Measurements from ENCODE around the gene ENOX2.

ENOX2 gene

DNA sequence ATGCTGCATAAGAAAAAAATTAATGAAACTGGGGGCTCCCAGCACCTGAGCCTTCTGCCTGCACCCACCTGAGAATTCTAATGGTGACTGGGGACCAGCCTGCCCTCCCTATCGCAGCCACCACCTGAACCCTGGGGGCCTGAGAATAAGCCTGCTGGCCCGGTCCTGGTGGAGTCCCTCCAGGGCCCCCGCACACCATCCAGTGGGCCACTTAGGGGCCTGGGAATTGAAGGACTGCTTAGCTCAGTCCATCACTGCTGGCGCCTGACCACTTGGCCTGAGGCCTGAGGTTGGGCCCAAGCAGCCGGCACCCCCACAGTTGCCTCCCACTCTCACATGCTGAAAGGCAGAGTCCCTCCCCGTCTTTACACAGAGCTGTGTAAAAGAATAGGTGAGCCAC is 230.8 kb downstream of the ENOX2 start:
- peaks cover 5% of the 10 kb centered on the region; the same call in 1 of the 2 replicates for H3K36me3 ChIP-seq (ENCODE audit: control insufficient read depth, insufficient read depth, low read length)
- no peaks in the 10 kb centered on the region for H3K9me3 ChIP-seq (ENCODE audit: control insufficient read depth, insufficient read depth, low read length)
- H3K27ac ChIP-seq (ENCODE audit: low read depth, low read length): no peak overlapping the region
- no peaks in the 10 kb centered on the region; the same call in 1 of the 2 replicates for H3K27me3 ChIP-seq (ENCODE audit: control insufficient read depth, insufficient read depth, low read length)
- H3K4me3 ChIP-seq (ENCODE audit: low read depth, low read length): no peak overlapping the region
- H3K4me1 ChIP-seq (ENCODE audit: control insufficient read depth, insufficient read depth, low read length): no peaks in the 10 kb centered on the region
- no peak overlapping the region for H3K9ac ChIP-seq (ENCODE audit: low read depth, low read length)

DNA sequence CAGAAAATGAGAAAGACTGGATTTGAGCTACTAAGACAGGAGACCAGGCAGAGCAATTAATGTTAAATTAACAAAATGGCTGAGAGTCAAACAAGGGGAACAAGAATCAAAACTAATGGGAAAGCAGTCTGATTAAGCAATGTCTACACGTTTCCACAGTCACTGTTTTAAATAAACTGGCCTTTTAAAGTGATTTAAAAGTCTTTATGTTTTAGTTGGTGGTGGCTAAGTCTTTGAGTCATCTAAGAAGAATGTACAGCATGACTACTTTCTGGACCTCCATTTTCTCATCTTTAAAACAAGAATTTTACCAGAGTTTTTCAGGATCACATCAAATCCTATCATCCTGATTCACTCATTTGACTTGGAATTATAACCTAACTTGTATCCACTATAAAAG is 233.8 kb downstream of the ENOX2 start:
- H3K27me3 ChIP-seq (ENCODE audit: control insufficient read depth, insufficient read depth, low read length): no peaks in the 10 kb centered on the region; the same call in 1 of the 2 replicates
- H3K9me3 ChIP-seq (ENCODE audit: control insufficient read depth, insufficient read depth, low read length): no peaks in the 10 kb centered on the region
- H3K4me1 ChIP-seq (ENCODE audit: control insufficient read depth, insufficient read depth, low read length): no peaks in the 10 kb centered on the region
- no peak overlapping the region for H3K9ac ChIP-seq (ENCODE audit: low read depth, low read length)
- H3K4me3 ChIP-seq (ENCODE audit: low read depth, low read length): no peak overlapping the region
- H3K36me3 ChIP-seq (ENCODE audit: control insufficient read depth, insufficient read depth, low read length): peaks cover 5% of the 10 kb centered on the region; the same call in 1 of the 2 replicates
- no peak overlapping the region for H3K27ac ChIP-seq (ENCODE audit: low read depth, low read length)

- Histone ChIP-seq H3K27me3 (ENCODE audit: control insufficient read depth, insufficient read depth, low read length) (no peaks in the 10 kb centered on the region; the same call in 1 of the 2 replicates), H3K27ac (ENCODE audit: low read depth, low read length) (no peak overlapping the region), H3K4me3 (ENCODE audit: low read depth, low read length) (no peak overlapping the region), H3K9ac (ENCODE audit: low read depth, low read length) (no peak overlapping the region), H3K4me1 (ENCODE audit: control insufficient read depth, insufficient read depth, low read length) (no peaks in the 10 kb centered on the region), H3K36me3 (ENCODE audit: control insufficient read depth, insufficient read depth, low read length) (peaks cover 5% of the 10 kb centered on the region; the same call in 1 of the 2 replicates), H3K9me3 (ENCODE audit: control insufficient read depth, insufficient read depth, low read length) (no peaks in the 10 kb centered on the region)
These were observed 237.7 kb downstream of the ENOX2 start for GRCh38 chrX:130665263-130665662.

GRCh38 chrX:130658310-130658709 is 244.7 kb downstream of the ENOX2 start:
- Histone ChIP-seq H3K27ac (ENCODE audit: low read depth, low read length) (no peak overlapping the region), H3K4me1 (ENCODE audit: control insufficient read depth, insufficient read depth, low read length) (no peaks in the 10 kb centered on the region), H3K9me3 (ENCODE audit: control insufficient read depth, insufficient read depth, low read length) (no peaks in the 10 kb centered on the region), H3K4me3 (ENCODE audit: low read depth, low read length) (no peak overlapping the region), H3K9ac (ENCODE audit: low read depth, low read length) (no peak overlapping the region), H3K36me3 (ENCODE audit: control insufficient read depth, insufficient read depth, low read length) (no peaks in the 10 kb centered on the region), H3K27me3 (ENCODE audit: control insufficient read depth, insufficient read depth, low read length) (no peaks in the 10 kb centered on the region)

DNA sequence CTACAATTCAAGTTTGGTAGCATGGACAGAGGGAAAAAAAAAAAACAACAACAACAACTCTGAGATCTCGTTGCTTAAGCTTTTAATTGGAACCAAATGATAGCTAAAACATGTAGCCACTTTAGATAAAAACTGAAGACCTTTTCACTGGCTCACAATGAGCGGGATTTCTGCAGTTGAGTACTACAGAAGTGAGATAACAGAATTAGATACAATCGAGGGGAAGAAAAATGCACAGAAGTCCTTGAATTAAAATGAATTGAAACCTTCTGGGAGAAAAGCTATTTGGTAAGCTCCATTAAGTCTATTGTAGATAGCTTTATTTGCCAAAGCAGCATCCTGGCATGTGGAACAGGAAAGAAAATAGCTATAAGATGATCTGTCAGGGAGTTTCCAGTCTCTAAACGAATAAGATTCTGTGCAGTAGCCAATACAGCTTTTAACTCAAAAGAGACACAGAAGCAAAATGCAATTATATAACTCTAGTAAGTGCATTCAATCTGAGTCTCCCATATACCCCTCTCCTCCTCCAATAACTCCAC is 248.5 kb downstream of the ENOX2 start:
- Histone ChIP-seq H3K9me3 (ENCODE audit: control insufficient read depth, insufficient read depth, low read length) (no peaks in the 10 kb centered on the region), H3K4me1 (ENCODE audit: control insufficient read depth, insufficient read depth, low read length) (no peaks in the 10 kb centered on the region), H3K27ac (ENCODE audit: low read depth, low read length) (no peak overlapping the region), H3K27me3 (ENCODE audit: control insufficient read depth, insufficient read depth, low read length) (no peaks in the 10 kb centered on the region; the same call in 1 of the 2 replicates), H3K36me3 (ENCODE audit: control insufficient read depth, insufficient read depth, low read length) (no peaks in the 10 kb centered on the region), H3K4me3 (ENCODE audit: low read depth, low read length) (no peak overlapping the region), H3K9ac (ENCODE audit: low read depth, low read length) (no peak overlapping the region)

DNA sequence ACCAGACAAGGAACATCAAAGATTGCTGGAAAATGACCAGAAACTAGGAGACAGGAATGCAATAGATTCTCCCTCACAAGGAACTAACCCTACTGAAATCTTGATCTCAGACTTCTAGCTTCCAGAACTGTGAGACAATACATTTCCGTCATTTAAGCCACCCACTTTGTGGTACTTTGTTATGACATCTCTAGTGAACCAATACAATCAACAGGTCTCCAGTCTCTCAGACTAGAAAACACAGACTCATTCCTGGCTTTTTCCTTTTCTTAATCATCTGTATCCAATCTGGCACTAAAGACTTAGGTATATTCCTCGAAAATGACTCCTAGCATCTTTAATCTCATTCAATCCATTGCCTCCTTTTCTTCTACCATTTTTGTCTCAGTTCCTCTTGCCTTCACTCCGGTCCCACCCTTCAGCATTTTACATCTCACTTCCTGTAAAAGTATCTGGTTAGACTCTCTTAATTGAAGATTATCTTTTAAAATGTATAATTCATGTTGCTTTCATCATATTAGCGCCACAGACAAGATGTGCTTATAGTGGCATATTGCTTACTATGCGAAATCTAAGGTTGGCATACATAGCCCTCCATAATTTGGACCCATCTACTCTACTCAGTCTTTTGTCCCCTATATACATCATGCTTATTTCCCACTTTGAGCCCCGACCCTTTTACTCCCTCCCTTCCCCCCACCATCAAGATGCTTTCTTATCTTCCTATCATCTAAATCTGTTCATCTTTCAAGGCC is 250.0 kb downstream of the ENOX2 start:
- Histone ChIP-seq H3K36me3 (ENCODE audit: control insufficient read depth, insufficient read depth, low read length) (no peaks in the 10 kb centered on the region), H3K4me3 (ENCODE audit: low read depth, low read length) (no peak overlapping the region), H3K27ac (ENCODE audit: low read depth, low read length) (no peak overlapping the region), H3K4me1 (ENCODE audit: control insufficient read depth, insufficient read depth, low read length) (no peaks in the 10 kb centered on the region), H3K9me3 (ENCODE audit: control insufficient read depth, insufficient read depth, low read length) (no peaks in the 10 kb centered on the region), H3K9ac (ENCODE audit: low read depth, low read length) (no peak overlapping the region), H3K27me3 (ENCODE audit: control insufficient read depth, insufficient read depth, low read length) (no peaks in the 10 kb centered on the region; the same call in 1 of the 2 replicates)

DNA sequence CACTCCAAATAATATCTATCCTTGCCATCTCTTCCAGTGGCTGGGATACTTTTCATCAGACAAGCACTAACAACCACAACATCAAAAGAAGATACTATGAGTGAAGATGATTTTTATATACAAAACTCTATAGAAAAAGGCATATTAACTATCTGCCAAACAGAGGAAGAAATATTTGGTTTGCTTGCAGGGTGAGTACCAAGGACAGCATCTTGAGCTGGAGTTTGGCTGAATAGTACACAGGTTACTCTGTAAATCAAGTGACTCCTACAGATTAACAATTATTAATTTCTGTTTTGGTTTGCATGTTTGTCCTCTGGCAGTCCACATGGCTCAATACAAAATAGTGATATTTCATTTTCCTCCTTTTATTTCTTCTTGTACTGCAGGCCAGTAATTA is 253.3 kb downstream of the ENOX2 start:
- no peak overlapping the region for H3K27ac ChIP-seq (ENCODE audit: low read depth, low read length)
- no peaks in the 10 kb centered on the region for H3K4me1 ChIP-seq (ENCODE audit: control insufficient read depth, insufficient read depth, low read length)
- H3K9ac ChIP-seq (ENCODE audit: low read depth, low read length): no peak overlapping the region
- no peak overlapping the region for H3K4me3 ChIP-seq (ENCODE audit: low read depth, low read length)
- no peaks in the 10 kb centered on the region; the same call in 1 of the 2 replicates for H3K27me3 ChIP-seq (ENCODE audit: control insufficient read depth, insufficient read depth, low read length)
- no peaks in the 10 kb centered on the region for H3K36me3 ChIP-seq (ENCODE audit: control insufficient read depth, insufficient read depth, low read length)
- no peaks in the 10 kb centered on the region for H3K9me3 ChIP-seq (ENCODE audit: control insufficient read depth, insufficient read depth, low read length)

- Histone ChIP-seq H3K4me1 (ENCODE audit: control insufficient read depth, insufficient read depth, low read length) (no peaks in the 10 kb centered on the region), H3K9ac (ENCODE audit: low read depth, low read length) (no peak overlapping the region), H3K4me3 (ENCODE audit: low read depth, low read length) (no peak overlapping the region), H3K9me3 (ENCODE audit: control insufficient read depth, insufficient read depth, low read length) (no peaks in the 10 kb centered on the region), H3K27ac (ENCODE audit: low read depth, low read length) (no peak overlapping the region), H3K36me3 (ENCODE audit: control insufficient read depth, insufficient read depth, low read length) (no peaks in the 10 kb centered on the region), H3K27me3 (ENCODE audit: control insufficient read depth, insufficient read depth, low read length) (no peaks in the 10 kb centered on the region; the same call in 1 of the 2 replicates)
These were observed 255.5 kb downstream of the ENOX2 start for GRCh38 chrX:130647468-130647867.

GRCh38 chrX:130645955-130646583 is 256.9 kb downstream of the ENOX2 start:
- Histone ChIP-seq H3K36me3 (ENCODE audit: control insufficient read depth, insufficient read depth, low read length) (no peaks in the 10 kb centered on the region), H3K9me3 (ENCODE audit: control insufficient read depth, insufficient read depth, low read length) (no peaks in the 10 kb centered on the region), H3K27me3 (ENCODE audit: control insufficient read depth, insufficient read depth, low read length) (no peaks in the 10 kb centered on the region; the same call in 1 of the 2 replicates), H3K9ac (ENCODE audit: low read depth, low read length) (no peak overlapping the region), H3K4me3 (ENCODE audit: low read depth, low read length) (no peak overlapping the region), H3K27ac (ENCODE audit: low read depth, low read length) (no peak overlapping the region), H3K4me1 (ENCODE audit: control insufficient read depth, insufficient read depth, low read length) (no peaks in the 10 kb centered on the region)

- Histone ChIP-seq H3K4me1 (ENCODE audit: control insufficient read depth, insufficient read depth, low read length) (peaks cover 8% of the 10 kb centered on the region), H3K36me3 (ENCODE audit: control insufficient read depth, insufficient read depth, low read length) (no peaks in the 10 kb centered on the region), H3K9ac (ENCODE audit: low read depth, low read length) (no peak overlapping the region), H3K27me3 (ENCODE audit: control insufficient read depth, insufficient read depth, low read length) (no peaks in the 10 kb centered on the region), H3K4me3 (ENCODE audit: low read depth, low read length) (no peak overlapping the region), H3K9me3 (ENCODE audit: control insufficient read depth, insufficient read depth, low read length) (no peaks in the 10 kb centered on the region), H3K27ac (ENCODE audit: low read depth, low read length) (no peak overlapping the region)
These were observed 265.4 kb downstream of the ENOX2 start for GRCh38 chrX:130637591-130637990.

DNA sequence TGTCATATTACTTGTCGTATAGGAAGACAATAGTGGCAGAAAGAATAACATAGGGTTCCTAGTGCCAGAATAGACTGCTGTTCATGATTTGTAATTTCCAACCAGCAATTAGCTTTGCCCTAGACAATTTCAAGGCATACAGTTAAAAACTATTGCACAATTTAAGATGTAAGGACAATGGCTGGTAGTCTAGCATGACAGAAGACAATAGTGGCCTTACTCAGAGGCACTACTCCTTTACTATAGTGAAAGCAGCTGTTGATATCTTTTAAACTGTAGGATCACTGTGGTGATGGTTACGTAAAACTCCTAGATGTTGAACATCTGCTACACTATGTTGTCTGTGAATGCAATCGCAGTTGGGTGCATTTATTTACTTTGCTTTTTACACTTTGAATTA is 266.7 kb downstream of the ENOX2 start:
- no peak overlapping the region for H3K4me3 ChIP-seq (ENCODE audit: low read depth, low read length)
- no peak overlapping the region for H3K27ac ChIP-seq (ENCODE audit: low read depth, low read length)
- no peaks in the 10 kb centered on the region for H3K9me3 ChIP-seq (ENCODE audit: control insufficient read depth, insufficient read depth, low read length)
- H3K36me3 ChIP-seq (ENCODE audit: control insufficient read depth, insufficient read depth, low read length): no peaks in the 10 kb centered on the region
- H3K9ac ChIP-seq (ENCODE audit: low read depth, low read length): no peak overlapping the region
- no peaks in the 10 kb centered on the region for H3K27me3 ChIP-seq (ENCODE audit: control insufficient read depth, insufficient read depth, low read length)
- H3K4me1 ChIP-seq (ENCODE audit: control insufficient read depth, insufficient read depth, low read length): peaks cover 19% of the 10 kb centered on the region
